22Rv1 (cell line): ENCODE results near the gene HSPB1.

ENCODE experiments used
- CTCF ChIP-seq: fragments of 450-650 bp; IDR thresholded peaks from 2 replicates; pipeline ENCODE4 v1.5.1; 2017; ENCODE audit warnings: mild to moderate bottlenecking
- ZFX ChIP-seq: fragments of 450-650 bp; IDR thresholded peaks from 2 replicates; pipeline ENCODE4 v1.6.1; 2017; ENCODE audit warnings: antibody characterized with exemption, borderline replicate concordance

GRCh38 chr7:76267894-76268183, 34.6 kb upstream of the HSPB1 start:
- no peak for TF ChIP-seq CTCF
- TF ChIP-seq ZFX = no peak
